ENCODE results near the gene ACYP2. TPM values are rescaled to one million over a fixed set of nuclear protein-coding genes. Genes with fewer than 3 reads are reported as not detected.

Gene ACYP2
- total and polyA plus RNA-seq, 11 donors, result 39.7 to 107 (median 53.2) TPM

GRCh38 chr2:54325148-54325547, 209.7 kb downstream of the ACYP2 start:
- peaks cover 0 to 17% (median 6%) of the 10 kb centered on the region in 12 donors for H3K4me1 ChIP-seq
- H3K27me3 ChIP-seq, result no peaks in the 10 kb centered on the region
- H3K4me3 ChIP-seq, result no peak overlapping the region
- H3K27ac ChIP-seq, result no peak overlapping the region
- intact Hi-C loops (cut with DNase I), result loop anchor here in 6 of 10 donors (5.0 to 10.0 kb wide), 5 partner anchors 98 to 380 kb away; no protein-coding TSS in a partner anchor
- no peak for ATAC-seq
- DNase-seq, result no peak
- H3K9me3 ChIP-seq, result peaks cover 0 to 16% (median 9%) of the 10 kb centered on the region in 12 donors
- H3K36me3 ChIP-seq, result no peaks in the 10 kb centered on the region
- no peak for TF ChIP-seq POLR2A (IDR thresholded peaks at IDR 0.05)
- TF ChIP-seq, protein P1, sequence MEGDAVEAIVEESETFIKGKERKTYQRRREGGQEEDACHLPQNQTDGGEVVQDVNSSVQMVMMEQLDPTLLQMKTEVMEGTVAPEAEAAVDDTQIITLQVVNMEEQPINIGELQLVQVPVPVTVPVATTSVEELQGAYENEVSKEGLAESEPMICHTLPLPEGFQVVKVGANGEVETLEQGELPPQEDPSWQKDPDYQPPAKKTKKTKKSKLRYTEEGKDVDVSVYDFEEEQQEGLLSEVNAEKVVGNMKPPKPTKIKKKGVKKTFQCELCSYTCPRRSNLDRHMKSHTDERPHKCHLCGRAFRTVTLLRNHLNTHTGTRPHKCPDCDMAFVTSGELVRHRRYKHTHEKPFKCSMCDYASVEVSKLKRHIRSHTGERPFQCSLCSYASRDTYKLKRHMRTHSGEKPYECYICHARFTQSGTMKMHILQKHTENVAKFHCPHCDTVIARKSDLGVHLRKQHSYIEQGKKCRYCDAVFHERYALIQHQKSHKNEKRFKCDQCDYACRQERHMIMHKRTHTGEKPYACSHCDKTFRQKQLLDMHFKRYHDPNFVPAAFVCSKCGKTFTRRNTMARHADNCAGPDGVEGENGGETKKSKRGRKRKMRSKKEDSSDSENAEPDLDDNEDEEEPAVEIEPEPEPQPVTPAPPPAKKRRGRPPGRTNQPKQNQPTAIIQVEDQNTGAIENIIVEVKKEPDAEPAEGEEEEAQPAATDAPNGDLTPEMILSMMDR (IDR thresholded peaks at IDR 0.05), result no peak
- WGBS, 4 donors, result 97 to 100% (median 100%) methylated on average over 1 of the region's 1 CpG

DNA sequence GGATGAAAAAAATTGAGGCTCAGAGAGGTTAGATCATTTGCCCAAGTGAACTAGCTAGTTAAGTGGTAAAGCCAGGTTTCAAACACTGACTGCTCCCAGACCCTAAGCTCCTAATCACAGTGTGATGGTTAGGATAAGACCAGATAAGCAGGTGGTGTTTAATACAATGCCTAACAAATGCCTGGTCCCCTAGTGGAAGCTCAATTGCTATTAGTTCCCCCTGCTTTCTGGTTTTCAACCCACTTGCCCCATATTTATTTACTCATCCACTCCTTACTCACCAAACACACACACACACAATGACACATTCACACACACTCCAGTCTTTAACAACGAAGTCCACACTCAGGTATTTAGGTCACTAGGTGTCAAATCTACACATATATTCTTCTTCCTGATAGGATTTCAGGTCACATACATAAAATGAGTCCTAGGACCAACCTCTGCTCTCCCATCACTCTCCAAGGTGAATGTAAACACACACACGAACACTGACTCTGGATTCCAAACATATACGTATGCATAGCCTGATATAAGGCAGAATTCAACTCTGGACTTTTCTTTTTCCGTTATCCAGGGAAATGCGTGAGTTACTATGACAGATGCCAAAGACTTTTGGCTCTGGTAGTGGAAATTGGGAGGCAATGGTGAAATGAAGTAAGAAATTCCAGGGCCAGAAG, 214.2 kb downstream of the ACYP2 start:
- 15 to 30% (median 25%) methylated on average over 5 of the region's 5 CpGs for WGBS, 4 donors
- no peaks in the 10 kb centered on the region for H3K36me3 ChIP-seq
- intact Hi-C loops (cut with DNase I), result loop anchor here in 9 of 10 donors (2.0 to 10.0 kb wide), 8 partner anchors 102 to 375 kb away; partner anchors contain the start of gene SPTBN1 (in 1 of the 9)
- DNase-seq (no peak), ATAC-seq (no peak)
- peak overlapping the region in 11 of 12 donors; percentile 34 to 70 (median 60) for H3K4me3 ChIP-seq
- TF ChIP-seq, protein P1 (IDR thresholded peaks at IDR 0.05), result no peak
- TF ChIP-seq POLR2A (IDR thresholded peaks at IDR 0.05), result no peak
- H3K27me3 ChIP-seq, result no peaks in the 10 kb centered on the region
- peak overlapping the region; percentile 87 to 96 (median 92) for H3K27ac ChIP-seq
- peaks cover 0 to 12% (median 7%) of the 10 kb centered on the region in 12 donors for H3K9me3 ChIP-seq
- H3K4me1 ChIP-seq, result peaks cover 3 to 23% (median 12%) of the 10 kb centered on the region in 12 donors

- H3K9me3 ChIP-seq, result peaks cover 0 to 5% (median under 1%) of the 10 kb centered on the region in 12 donors
- DNase-seq, result peak; percentile 97 to 99 (median 98)
- WGBS, 4 donors, result 0 to 2% (median 1%) methylated on average over 32 to 50 of the region's 50 CpGs
- H3K4me1 ChIP-seq, result peaks cover 3 to 29% (median 13%) of the 10 kb centered on the region in 12 donors
- intact Hi-C loops (cut with DNase I), result loop anchor here in 4 of 10 donors (5.0 to 10.0 kb wide), 3 partner anchors 123 to 184 kb away; partner anchors contain the start of gene SPTBN1 (in 1 of the 4)
- H3K4me3 ChIP-seq, result peak overlapping the region; percentile 34 to 70 (median 59)
- TF ChIP-seq POLR2A (IDR thresholded peaks at IDR 0.05), result peak; percentile 78 to 93
- TF ChIP-seq, protein P1 (IDR thresholded peaks at IDR 0.05), result no peak
- no peaks in the 10 kb centered on the region for H3K27me3 ChIP-seq
- no peaks in the 10 kb centered on the region for H3K36me3 ChIP-seq
- ATAC-seq, result peak; percentile 97 to 99 (median 98)
- peak overlapping the region; percentile 87 to 96 (median 92) for H3K27ac ChIP-seq
Measured at GRCh38 chr2:54330162-54330925, 214.9 kb downstream of the ACYP2 start.
